PC-3 (cell line): ENCODE results near the gene CERT1. TPM values are rescaled to one million over a fixed set of nuclear protein-coding genes. Genes with fewer than 3 reads are reported as not detected.

ENCODE experiments used
- ATAC-seq: fragments of 200-7000 bp; cut with Tn5 transposase; 2 replicates; pipeline ENCODE4 v1.9.1; 2020; ENCODE audit warnings: mild to moderate bottlenecking, moderate library complexity
- BruUV-seq: library from RNA; stranded (reverse); fragments of 400-500 nt; replicated peaks from 2 replicates; lab custom pipeline; 2021; lab: Mats Ljungman, UMichigan
- CTCF ChIA-PET: fragments of 300-600 bp; sonication (Branson Sonifier 250); formaldehyde crosslinking; loops from one replicate; lab custom pipeline; 2022; ENCODE audit warnings: antibody characterized with exemption; lab: Charles Lee
- POLR2A ChIA-PET: fragments of 300-600 bp; sonication (Branson Sonifier 250); formaldehyde crosslinking; loops from one replicate; lab custom pipeline; 2022; ENCODE audit warnings: antibody characterized with exemption; ENCODE audit not compliant: unreplicated experiment; lab: Charles Lee
- DNase-seq: peaks from one replicate; pipeline ENCODE4 v3.0.0-alpha.2; 2015
- H2AFZ ChIP-seq: fragments of 300-600 bp; sonication (generic); 2 replicates; pipeline ENCODE4 v1.6.0; 2016; ENCODE audit warnings: antibody characterized with exemption, low read length
- H3F3A ChIP-seq: fragments of 300-600 bp; sonication (generic); one replicate; pipeline ENCODE4 v1.6.0; 2017; ENCODE audit warnings: antibody characterized with exemption, low read length, control low read depth, mild to moderate bottlenecking; ENCODE audit not compliant: unreplicated experiment
- H3K27ac ChIP-seq: fragments of 300-600 bp; sonication (generic); 2 replicates; pipeline ENCODE4 v1.5.1; 2016; ENCODE audit warnings: mild to moderate bottlenecking, low read length
- H3K27me3 ChIP-seq: fragments of 300-600 bp; sonication (generic); 2 replicates; pipeline ENCODE4 v1.6.1; 2016; ENCODE audit warnings: low read length, mixed read lengths
- H3K36me3 ChIP-seq: fragments of 300-600 bp; sonication (generic); 2 replicates; pipeline ENCODE4 v1.6.1; 2016; ENCODE audit warnings: low read depth, mixed run types, low read length, mixed read lengths
- H3K4me1 ChIP-seq: fragments of 300-600 bp; sonication (generic); 2 replicates; pipeline ENCODE4 v1.5.1; 2016; ENCODE audit warnings: low read length; ENCODE audit not compliant: insufficient read depth
- H3K4me2 ChIP-seq: fragments of 300-600 bp; sonication (generic); 2 replicates; pipeline ENCODE4 v1.6.0; 2016; ENCODE audit warnings: low read length
- H3K4me3 ChIP-seq: fragments of 300-600 bp; sonication (generic); 2 replicates; pipeline ENCODE4 v1.5.1; 2016; ENCODE audit warnings: mild to moderate bottlenecking, low read length, mixed read lengths
- H3K79me2 ChIP-seq: fragments of 300-600 bp; sonication (generic); 2 replicates; pipeline ENCODE4 v1.6.1; 2017; ENCODE audit warnings: low read length, mixed read lengths
- H3K9ac ChIP-seq: fragments of 300-600 bp; sonication (generic); 2 replicates; pipeline ENCODE4 v1.6.0; 2016; ENCODE audit warnings: mild to moderate bottlenecking, low read length
- H3K9me2 ChIP-seq: fragments of 300-600 bp; sonication (generic); replicated peaks from 2 replicates; pipeline ENCODE4 v1.6.1; 2016; ENCODE audit warnings: mixed run types, low read length, mixed read lengths
- H3K9me3 ChIP-seq: fragments of 300-600 bp; sonication (generic); 2 replicates; pipeline ENCODE4 v1.6.1; 2016; ENCODE audit warnings: low read length, mixed read lengths
- H4K20me1 ChIP-seq: fragments of 300-600 bp; sonication (generic); 2 replicates; pipeline ENCODE4 v1.6.1; 2016; ENCODE audit warnings: low read length, mixed read lengths
- CTCF ChIP-seq: fragments of 300-600 bp; sonication (generic); conservative IDR thresholded peaks from 2 replicates; pipeline ENCODE4 v1.5.1; 2017; ENCODE audit warnings: antibody characterized with exemption, low read depth, mild to moderate bottlenecking, low read length
- EZH2 ChIP-seq: fragments of 300-600 bp; sonication (generic); IDR thresholded peaks from one replicate; pipeline ENCODE4 v1.6.1; 2017; ENCODE audit warnings: antibody characterized with exemption, mild to moderate bottlenecking, low read length; ENCODE audit not compliant: unreplicated experiment
- EZH2phosphoT487 ChIP-seq: fragments of 300-600 bp; sonication (generic); IDR thresholded peaks from 2 replicates; pipeline ENCODE4 v1.6.1; 2018; ENCODE audit warnings: mild to moderate bottlenecking, antibody characterized with exemption, low read length, borderline replicate concordance
- intact Hi-C: fragments of 100-400 bp; cut with micrococcal nuclease; formaldehyde crosslinking; loops from 2 replicates; pipeline ENCODE4 v1.9.0; 2023
- total RNA-seq: library from RNA; depleted of rRNA; stranded (reverse); fragments of >200 nt; gene quantifications from 2 replicates; pipeline ENCODE4 v1.2.3, GENCODE V29; 2014

The CERT1 gene
- total RNA-seq, 1 experiment from 2014 or later: 5.6 TPM

GRCh38 chr5:75466006-75466716 lies 45.3 kb downstream of the CERT1 start:
- Histone ChIP-seq H3K4me3 (no peak overlapping the region), H3K9me2 (no peaks in the 10 kb centered on the region), H3K27ac (no peak overlapping the region), H3K79me2 (peaks cover 38% of the 10 kb centered on the region), H4K20me1 (no peaks in the 10 kb centered on the region), H3K27me3 (no peaks in the 10 kb centered on the region), H3F3A (no peaks in the 10 kb centered on the region), H3K36me3 (no peaks in the 10 kb centered on the region; the same call in 1 of the 2 replicates), H3K4me1 (no peaks in the 10 kb centered on the region), H2AFZ (no peak overlapping the region), H3K9ac (no peak overlapping the region), H3K9me3 (peaks cover 17% of the 10 kb centered on the region; the same call in 1 of the 2 replicates), H3K4me2 (no peak overlapping the region)
- no peak for TF ChIP-seq EZH2phosphoT487
- no peak for TF ChIP-seq CTCF
- no peak for TF ChIP-seq EZH2
- intact Hi-C loops: no loop called here
- POLR2A ChIA-PET: no interaction called here
- CTCF ChIA-PET: no interaction called here
- no TSS peak for BruUV-seq
- DNase-seq: no peak
- no peak for ATAC-seq

DNA sequence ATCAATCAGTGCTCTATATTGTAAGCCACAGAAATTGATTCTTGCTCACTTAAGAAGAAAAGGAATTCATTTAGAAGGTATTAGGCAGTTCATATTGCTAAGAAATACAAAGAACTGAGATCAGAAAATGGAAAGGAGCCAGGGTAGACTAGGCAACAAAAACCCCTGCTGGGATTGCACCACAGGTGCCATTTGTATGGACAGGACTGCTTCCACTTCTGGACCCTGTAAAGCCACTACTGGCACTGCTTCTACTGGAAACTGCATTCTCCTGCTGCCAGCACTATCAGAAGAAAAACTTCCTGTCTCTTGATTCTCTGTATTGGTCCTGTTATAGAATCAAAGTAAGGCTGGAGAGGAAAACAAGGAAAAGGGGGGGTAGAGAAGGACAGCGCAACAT lies 45.9 kb downstream of the CERT1 start:
- DNase-seq (no peak), ATAC-seq (no peak)
- H3F3A ChIP-seq: no peaks in the 10 kb centered on the region
- ChIA-PET POLR2A (no interaction called here), CTCF (no interaction called here)
- intact Hi-C loops: no loop called here
- H3K4me2 ChIP-seq: no peak overlapping the region
- peaks cover 4% of the 10 kb centered on the region for H3K4me1 ChIP-seq
- H2AFZ ChIP-seq: no peak overlapping the region
- H3K9me2 ChIP-seq: no peaks in the 10 kb centered on the region
- H4K20me1 ChIP-seq: no peaks in the 10 kb centered on the region
- H3K9ac ChIP-seq: no peak overlapping the region
- peaks cover 16% of the 10 kb centered on the region; the same call in 1 of the 2 replicates for H3K9me3 ChIP-seq
- no peak overlapping the region for H3K4me3 ChIP-seq
- H3K27me3 ChIP-seq: no peaks in the 10 kb centered on the region
- peaks cover 36% of the 10 kb centered on the region for H3K79me2 ChIP-seq
- BruUV-seq: no TSS peak
- H3K27ac ChIP-seq: no peak overlapping the region
- no peaks in the 10 kb centered on the region; the same call in 1 of the 2 replicates for H3K36me3 ChIP-seq
- TF ChIP-seq EZH2phosphoT487 (no peak), EZH2 (no peak), CTCF (no peak)

DNA sequence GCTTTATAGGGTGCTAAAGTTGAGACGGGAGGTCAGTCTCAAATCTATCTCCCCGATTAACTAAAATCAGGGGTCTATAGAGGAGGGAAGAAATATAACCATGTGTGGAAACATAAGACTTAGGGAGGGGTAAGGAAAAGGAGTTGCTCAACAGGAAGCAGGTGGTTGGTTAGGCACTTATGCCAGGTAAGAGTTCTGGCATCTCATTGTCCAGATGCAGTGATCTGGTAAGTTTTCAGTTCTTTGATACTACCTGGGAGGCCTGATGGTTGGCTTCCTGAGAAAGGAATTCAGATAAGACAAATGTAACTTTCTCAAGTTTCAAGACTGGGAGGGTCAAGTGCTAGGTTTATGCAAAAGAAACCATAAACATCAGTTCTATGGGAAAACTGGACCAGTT lies 47.7 kb downstream of the CERT1 start:
- Histone ChIP-seq H3K27me3 (no peaks in the 10 kb centered on the region), H3K79me2 (peaks cover 20% of the 10 kb centered on the region), H3K4me3 (no peak overlapping the region), H3K9me2 (no peaks in the 10 kb centered on the region), H3K27ac (no peak overlapping the region), H2AFZ (no peak overlapping the region), H3K9me3 (0 out of 2 replicates have a peak, but pooled peaks cover under 1% of the 10 kb centered on the region), H3F3A (no peaks in the 10 kb centered on the region), H4K20me1 (no peaks in the 10 kb centered on the region), H3K9ac (no peak overlapping the region), H3K4me1 (peaks cover 8% of the 10 kb centered on the region), H3K36me3 (no peaks in the 10 kb centered on the region), H3K4me2 (no peak overlapping the region)
- intact Hi-C loops: no loop called here
- ATAC-seq (no peak), DNase-seq (peak; percentile 26)
- CTCF ChIA-PET: no interaction called here
- BruUV-seq: no TSS peak
- no peak for TF ChIP-seq CTCF
- TF ChIP-seq EZH2phosphoT487: no peak
- TF ChIP-seq EZH2: no peak
- POLR2A ChIA-PET: no interaction called here
